HG02852 (cell line): Measurements from ENCODE around the gene LRRC25.

ENCODE experiments used
- ATAC-seq: cut with Tn5 transposase; IDR thresholded peaks from one replicate; pipeline ENCODE4 v1.9.1; 2021; ENCODE audit warnings: mild to moderate bottlenecking, moderate library complexity; ENCODE audit not compliant: unreplicated experiment

The LRRC25 gene

DNA sequence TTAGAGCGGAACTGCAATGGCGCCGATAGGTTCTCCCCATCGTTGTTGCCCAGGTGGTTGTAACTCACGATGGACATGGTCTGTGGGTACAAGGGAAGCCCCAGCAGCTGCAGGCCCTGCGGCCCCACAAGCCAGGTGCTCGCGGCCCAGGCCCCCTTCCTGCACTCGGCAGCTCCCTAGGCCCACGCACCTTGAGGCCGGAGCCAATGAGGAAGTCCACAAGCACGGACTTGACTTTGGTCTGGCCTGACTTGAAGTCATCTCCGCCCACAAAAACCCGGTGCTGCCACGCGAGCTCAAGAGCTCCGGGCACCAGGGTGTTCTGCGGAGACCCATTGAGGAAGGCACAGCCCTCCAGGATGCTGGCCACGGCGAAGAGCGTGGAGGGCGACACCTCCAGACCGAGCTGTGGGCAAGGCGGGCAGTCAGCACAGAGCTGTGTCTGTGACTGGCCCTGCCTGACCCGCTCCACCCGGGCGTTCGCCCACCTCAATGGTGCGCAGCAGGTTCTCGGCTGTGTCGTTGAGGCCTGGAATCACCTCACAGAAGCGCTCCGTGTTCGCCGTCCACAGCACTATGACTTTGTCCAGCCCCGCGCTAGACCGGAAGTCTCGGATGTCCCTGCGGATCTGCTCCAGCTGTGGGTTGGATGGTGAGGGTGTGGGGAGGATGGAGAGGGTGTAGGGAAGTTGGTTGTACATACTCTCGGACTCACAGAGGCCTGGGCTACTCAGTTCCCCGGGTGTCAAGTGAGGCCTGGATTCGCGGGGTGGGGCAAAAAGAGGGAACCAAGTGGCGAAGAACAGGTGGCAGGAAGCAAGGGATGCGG is 38.6 kb upstream of the LRRC25 start:
- ATAC-seq, result no peak

DNA sequence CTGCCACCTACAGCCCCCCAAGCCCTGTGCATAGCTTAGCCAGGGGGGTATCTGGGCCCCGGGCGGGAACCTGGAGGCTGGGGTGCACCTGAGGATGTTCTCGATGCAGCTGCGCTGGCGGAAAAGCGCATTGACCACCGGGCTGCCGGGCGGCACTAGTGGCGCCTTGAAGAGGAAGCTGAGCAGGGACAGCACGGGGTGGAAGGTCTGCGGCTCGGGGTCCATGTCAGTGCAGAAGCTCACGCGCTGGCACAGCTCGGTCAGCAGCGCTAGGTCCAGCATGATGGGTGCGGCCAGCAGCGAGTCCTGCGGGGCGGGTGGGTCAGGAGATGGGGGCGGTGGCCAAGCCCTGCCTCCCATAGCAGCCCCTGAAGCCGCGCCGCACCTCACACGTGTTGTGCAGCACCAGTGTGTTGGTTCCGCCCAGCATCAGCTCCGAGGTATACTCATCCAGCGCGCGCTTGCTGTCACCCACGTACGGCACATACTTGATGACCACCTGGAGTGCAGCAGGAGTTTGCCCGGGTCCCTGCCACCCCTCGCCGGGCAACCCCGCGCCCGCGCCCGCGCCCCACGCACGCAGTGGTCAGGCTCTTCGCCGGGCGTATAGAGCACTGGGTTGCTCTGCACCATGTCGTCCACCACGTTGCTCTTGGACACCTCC is 37.9 kb upstream of the LRRC25 start:
- no peak for ATAC-seq

DNA sequence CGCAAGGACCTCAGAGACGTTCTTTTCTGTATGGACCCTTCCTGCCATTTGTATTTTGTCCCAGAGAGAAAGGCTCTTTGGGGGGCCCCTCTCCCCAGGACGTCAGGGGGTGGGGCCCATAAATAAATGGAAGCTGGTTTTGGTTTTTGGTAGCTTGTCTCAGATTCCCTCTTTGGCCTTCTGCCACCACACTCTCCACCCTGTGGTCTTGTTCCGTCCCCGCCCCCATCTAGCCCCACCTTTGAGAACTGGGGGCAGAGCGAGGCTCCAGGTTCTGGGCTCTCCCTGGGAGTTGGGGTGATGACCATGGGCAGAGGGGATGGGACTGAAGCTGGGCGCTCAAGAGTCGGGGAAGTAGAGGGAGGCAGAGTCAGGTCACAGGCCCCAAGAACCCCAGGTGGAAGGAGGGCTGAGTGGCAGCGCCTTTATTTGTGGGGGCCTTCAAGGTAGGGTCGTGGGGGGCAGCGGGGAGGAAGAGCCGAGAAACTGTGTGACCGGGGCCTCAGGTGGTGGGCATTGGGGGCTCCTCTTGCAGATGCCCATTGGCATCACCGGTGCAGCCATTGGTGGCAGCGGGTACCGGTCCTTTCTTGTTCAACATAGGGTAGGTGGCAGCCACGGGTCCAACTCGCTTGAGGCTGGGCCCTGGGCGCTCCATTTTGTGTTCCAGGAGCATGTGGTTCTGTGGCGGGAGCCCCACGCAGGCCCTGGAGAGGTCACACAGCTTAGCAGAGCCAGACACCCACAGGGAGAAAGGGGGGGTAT is 37.2 kb upstream of the LRRC25 start:
- no peak for ATAC-seq

DNA sequence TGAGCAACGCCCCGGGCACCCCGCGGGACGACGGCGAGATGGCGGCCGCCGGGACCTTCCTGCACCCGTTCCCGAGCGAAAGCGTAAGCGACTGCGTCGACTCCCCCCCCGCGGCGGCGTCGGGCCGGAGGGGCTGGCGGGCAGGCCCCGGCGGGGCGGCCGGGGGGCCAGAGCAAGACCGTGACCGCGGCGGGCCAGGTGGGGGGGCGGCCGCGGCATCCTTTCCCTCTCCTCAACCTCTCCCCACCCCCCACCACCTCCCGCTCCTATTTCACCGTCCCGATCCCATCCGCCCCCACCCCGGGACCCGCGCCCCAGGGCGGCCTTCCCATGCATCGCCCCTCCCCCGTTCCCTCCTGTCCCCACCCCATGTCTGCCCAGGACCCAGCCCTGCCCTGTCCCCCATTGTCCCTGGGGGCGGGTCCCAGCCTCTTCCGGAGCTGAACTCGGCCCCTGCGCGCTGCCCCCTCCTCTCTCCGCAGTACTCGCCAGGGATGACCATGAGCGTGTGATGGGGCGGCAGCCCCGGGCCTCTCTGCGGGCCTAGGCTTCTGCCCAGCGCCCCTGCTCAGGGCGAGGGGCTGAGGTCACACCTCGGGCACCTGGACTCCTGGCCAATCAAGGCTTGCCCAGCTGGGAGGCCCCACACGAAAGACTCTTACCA is 36.4 kb upstream of the LRRC25 start:
- no peak for ATAC-seq

DNA sequence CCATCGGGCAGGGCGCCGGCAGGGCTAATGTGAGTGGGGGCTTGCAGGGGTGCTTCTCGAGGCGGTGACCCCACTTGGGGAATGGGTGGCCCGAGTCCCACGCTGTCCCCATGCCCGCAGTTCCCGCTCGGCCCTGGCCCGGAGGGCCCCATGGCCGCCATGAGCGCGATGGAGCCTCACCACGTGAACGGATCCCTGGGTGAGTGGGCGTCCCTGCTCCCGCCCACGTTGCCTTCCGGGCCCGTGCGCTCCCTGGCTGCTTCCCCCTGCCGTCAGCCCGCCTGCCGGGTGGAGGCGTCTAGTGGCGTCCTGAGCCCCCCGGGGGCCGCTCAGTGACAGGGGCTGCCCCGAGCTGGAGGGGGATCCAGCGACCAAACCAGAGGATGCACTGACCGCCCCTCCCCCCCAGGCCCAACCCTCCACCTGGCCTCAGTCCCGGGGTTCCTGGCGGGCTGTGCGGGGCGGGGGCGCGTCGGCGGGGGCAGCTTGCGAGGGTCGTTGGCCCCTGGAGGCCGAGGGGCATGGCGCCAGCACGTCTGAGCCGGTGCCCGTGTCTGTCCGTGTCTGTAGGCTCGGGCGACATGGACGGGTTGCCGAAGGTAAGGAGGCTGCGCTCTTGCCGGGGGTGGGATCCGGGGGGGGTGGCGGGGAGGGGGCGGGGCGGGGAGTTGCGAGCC is 35.7 kb upstream of the LRRC25 start:
- ATAC-seq, result no peak

DNA sequence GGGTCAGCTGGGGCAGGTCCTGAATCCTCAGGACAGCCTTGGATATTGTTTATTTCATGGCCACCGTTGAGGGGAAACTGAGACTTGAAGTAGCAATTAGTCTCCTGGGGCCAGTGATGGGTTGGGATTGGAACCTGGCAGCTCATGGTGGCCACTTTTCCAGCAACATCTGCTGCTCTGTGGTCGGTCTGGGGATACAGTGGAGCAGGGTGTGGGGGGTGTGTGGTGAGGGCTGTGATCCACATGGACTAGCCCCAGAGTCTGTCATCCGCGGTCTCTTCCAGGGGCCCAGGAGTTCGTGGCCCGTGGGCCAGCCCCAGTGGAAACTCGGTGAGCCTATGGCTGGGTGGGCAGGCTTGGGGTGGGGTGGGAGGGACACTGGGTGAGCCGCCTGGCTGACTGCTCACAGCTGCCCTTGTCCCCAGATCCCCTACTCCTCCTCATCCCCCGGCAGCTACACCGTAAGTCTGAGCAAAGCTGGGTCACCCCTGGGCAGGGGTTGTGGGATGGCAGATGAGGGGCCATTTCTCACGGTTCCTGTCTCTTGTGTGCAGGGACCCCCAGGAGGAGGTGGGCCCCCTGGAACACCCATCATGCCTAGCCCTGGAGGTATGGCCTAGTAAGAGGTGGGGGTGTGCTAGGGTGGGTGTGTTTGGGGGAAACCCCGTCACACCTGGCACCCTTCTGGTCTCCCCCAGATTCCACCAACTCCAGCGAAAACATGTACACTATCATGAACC is 35.0 kb upstream of the LRRC25 start:
- no peak for ATAC-seq

DNA sequence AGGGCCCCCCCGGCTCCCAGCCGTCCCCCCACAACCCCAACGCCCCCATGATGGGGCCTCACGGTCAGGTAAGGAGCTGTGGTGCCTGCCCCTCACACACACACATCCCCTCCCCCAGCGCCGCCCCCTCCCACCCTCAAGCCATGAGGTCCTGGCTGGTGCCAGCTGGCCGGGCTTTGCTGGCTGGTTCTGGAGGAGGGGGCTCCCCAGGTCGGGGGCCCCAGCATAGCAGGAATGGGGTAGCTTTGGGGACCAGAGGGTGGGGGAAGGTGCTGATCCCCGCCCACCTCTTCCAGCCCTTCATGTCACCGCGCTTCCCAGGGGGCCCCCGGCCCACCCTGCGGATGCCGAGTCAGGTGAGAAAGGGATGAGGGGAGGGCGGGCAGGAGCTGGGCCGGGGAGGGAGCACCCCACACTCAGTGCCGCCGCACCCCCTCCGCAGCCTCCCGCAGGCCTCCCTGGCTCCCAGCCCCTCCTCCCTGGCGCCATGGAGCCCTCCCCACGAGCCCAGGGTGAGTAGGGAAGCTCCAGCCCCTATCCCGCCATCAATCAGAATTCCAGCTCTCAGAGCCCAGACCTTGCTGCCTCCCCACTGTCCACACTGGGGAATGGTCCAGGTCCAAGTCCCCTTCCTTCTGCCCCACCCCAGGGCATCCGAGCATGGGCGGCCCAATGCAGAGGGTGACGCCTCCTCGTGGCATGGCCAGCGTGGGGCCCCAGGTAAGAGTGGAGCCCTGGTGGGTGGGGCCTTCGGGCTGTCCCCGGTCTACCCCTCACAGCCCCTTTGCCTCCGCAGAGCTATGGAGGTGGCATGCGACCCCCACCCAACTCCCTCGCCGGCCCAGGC is 34.2 kb upstream of the LRRC25 start:
- ATAC-seq, result no peak

DNA sequence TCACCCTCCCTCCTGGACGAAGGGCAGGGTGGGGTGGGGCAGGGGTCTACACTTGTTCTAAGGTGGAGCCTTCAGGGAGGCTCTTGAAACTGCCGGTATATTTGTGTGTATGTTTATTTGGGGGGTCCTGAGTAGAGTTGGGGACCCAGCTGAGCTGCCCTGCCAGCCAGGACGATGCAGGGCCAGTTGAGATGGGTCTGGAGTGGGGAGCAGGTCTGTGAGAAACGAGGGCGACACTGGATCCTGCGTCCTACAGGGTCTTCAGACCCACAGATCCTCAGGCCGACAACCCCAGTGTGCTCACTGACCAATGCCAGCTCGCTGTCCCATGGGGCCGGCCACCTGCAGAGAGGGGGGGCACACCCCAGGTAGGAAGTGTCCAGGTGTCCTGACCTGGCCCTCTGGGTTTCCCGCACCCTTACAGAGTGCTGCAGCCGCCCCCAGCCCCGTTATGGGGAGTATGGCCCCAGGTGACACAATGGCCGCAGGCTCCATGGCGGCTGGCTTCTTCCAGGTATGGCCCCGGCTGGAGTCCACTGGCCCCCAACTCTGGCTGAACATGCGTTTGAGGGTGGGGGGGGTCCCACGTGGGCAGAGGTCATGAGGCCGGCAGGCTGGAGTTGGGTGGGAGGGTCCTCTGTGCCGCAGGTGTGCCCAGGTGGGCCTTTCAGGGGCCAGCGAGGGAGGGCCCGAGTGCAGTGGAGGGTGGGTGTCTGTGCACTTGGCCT is 33.2 kb upstream of the LRRC25 start:
- no peak for ATAC-seq

DNA sequence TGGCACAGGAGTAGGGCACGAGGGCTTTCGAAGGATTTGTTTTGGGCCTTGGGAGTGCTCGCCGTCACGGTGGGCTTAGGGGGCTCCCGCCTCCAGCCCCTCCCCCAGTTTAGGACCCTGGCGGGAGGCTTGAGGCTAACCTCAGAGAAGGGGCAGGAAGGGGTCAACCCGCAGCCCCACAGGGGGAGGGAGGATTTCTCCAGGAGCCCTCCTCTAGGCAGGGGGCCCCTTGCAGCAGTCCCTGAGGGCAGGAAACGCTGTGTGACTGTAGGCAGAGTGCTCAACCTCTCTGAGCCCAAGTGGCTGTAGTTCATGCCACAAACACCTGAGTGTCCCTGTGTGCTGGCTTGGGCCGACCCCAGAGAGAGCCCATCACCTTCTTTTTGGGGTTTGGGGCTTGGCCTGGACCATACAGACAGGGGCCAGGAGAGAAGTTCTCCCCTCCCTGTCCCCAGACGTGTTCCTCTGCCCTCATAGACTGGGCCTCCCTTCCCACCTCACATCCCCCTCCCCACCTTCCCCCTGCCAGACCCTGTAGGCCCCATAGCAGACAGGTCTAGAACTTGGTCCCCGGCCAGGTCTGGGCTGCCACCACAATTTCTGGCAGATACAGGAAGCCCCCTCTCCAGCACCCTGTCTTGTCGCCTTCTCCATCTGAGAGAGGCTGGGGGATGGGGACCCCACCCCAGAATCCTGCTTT is 32.4 kb upstream of the LRRC25 start:
- no peak for ATAC-seq

DNA sequence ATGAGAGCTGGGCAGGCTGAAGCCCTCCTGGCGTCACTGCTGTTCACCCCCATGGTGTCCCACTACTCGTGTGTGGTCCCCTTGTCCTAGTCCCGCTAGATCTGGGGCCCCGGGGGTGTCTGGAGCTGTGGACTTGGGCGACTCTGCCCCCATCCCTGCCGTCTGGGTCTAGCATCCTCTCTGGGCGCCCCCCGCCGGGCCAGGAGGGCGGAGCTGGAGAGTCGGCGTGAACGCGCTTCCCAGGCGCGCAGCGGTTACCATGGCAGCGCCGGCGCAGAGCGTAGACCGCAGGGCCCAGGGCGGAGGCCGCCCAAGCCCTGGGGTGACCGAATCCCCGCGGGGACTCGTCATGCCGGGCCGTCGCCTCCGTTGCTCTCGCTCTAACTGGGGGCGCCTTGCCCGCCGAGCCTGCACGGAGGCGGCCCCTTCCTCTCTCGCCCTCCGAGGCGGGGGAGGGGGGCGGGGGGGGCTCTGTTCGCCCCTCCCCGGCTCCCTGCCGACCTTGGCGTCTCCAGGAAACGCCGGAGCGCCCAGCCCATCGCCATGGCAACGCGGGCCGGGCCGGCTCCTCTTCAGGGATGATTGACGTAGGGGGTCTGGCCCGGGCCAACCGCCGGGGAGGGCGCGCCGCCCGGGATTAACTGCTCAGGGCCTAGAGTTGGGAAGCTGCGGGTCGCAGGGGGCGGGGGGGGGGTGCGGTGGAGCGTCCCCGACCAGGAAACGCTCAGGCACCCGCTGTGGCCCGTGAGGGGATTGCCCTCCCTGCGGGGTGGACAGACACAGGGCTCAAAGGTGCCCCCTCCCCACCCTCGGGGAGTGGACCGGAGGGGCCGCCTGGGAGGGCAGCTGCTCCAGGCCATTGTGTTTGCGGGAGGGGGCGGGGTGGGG is 31.6 kb upstream of the LRRC25 start:
- peak; percentile 51 for ATAC-seq

DNA sequence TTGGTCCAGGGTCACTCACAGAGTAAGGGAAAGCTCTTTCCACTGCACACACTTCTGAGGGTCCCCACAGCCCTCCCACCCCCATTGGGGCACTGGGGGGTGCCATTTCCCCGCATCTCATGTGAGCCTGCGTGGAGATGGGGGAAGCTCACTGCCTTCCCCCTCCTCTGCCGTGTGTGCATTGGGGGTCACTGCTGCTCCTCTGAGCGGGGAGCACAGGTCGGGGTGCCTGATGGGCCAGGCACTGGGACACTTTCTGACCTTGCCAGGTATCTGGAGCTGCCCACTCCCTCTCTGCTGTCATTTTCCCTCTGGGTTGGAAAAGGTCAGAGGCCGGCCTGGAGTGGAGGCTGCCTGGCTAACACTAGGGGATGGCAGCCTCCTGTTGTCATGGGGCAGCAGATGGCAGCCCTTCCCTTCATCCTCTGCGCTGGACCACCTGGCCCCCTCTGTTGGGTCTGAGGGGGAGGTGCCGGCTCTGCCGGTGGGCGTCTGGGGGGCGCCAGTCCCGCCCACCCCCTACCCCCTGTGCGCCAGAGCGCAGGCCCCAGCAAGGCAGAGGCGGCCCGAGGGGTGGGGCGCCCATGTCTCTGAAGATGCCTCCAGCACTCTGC is 30.9 kb upstream of the LRRC25 start:
- no peak for ATAC-seq

DNA sequence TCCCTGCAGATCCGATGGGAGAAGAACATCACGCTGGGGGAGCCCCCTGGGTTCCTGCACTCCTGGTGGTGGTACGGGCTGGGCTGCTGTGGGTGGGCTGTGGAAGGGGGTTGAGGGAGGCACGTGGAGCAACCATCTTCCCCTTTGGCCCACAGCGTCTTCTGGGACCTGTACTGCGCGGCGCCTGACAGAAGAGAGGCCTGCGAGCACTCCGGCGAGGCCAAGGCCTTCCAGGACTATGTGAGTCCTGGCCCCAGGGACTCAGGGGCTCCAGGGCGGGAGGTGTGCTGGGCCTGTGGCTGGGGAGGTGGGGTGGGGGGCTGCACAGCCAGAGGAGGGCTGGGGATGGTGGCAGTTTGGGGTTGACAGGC is 30.3 kb upstream of the LRRC25 start:
- ATAC-seq, result no peak

DNA sequence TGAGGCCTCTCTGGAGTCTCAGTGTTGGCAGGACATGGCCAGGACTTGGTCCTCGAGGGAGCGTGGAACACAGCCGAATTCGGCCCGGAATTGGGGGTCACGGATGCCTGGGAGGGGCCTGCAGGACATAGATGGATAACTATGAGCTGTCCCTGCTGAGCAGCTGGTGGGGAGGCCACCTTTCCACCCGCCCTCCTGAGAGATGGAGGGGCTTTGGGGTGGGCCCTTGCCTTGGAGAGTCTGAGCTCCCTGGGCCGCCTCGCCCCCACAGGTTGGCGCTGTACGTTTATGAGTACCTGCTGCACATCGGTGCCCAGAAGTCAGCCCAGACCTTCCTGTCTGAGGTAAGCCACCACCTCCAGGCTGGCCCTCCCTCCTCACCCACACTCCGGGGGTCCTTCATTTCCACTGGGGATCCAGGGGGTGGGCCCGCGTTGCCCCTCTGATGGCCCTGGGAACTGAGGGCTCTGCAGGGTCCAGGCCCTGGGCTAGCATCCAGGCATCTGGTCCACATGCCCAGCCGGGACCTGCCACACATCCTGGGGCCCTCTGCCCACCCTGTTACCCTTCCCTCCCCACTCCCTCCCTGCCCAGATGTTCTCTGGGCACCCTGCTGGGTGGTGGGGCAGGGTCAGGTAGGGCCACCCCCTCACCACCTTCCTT is 29.8 kb upstream of the LRRC25 start:
- no peak for ATAC-seq

DNA sequence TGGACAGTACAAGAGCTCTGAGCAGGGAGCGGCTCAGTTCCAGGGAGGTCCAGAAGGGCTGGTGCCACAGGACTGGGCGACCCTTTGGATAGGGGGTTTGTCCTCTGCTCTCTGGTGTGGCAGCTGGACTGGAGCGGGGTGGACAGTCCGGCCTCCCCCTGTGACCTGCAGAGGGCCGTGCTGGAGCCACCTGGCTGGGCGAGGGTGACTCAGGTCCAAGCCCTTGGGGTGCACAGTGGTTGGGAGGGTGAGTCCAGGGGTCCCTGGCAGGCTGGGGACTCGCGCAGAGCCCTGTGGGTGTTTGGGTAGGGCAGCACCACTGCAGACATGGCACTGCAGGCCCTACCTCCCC is 29.0 kb upstream of the LRRC25 start:
- ATAC-seq, result no peak

DNA sequence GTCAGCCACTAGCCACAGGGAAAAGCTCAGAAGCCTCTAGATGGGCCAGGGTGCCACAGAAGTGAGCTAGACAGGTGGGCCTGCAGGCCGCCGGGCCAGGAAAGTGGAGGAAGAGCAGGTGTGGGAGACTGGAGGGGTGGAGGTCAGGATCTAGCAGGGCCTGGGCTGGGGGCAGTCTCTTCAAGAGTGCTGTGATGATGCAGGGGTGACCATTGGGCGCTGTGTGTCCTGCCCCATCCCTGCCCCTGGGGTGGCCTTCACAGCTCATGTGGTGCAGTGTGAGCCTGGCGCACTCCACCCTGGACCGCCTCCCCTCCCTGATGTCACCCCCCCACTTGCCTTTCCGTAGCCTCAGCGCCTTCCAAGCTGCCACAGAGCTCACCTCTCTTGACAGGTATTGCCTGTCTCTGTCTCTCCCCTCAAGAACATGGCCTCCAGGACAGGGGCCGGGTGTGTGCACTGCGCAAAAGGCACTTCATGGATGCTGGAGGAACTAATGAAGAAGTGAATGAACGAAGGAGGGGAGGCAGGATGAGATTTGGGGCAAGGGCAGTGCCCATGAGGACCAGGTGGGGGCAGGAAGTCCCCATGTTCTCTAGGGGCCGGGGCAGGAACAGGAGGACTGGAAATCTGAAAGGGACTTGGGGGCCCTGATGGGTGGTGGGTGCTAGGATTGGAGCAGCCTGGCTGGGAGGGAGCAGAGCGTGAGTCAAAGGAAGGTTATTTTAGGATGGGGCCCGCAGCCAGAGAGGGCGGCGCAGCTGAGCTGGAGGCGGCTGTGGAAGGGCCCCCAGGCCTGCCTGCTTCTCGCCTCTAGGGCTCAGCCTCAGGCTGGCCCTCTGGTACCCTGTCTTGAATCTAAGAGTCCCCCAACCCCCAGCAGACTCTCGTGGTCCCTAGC is 28.3 kb upstream of the LRRC25 start:
- no peak for ATAC-seq
